ENCODE data around the gene C5orf63.
"Not testable (repeated sequence)": the region's sequence is repeated elsewhere in the genome, so short reads cannot be mapped to it uniquely, and the experiment has no call there.

Gene C5orf63

DNA sequence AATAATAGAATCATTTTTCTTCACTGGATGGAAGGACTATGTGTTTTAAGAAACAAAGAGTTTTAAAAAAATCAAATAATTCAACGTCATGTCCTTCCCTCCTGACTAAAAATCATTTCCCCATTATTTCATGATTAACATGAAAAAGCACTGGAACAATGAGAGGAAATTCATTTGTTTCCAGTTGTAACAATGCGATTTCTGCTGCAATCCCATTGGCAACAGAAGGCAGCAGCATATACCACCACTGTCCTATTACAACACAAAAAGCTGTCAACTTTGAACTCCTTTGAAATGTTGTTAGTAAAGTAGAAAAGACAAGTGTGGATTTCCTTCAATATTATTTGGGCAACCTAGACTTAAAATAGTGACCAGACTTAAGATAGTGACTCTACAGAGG, 3.1 kb downstream of the C5orf63 start:
- no peak for DNase-seq

DNA sequence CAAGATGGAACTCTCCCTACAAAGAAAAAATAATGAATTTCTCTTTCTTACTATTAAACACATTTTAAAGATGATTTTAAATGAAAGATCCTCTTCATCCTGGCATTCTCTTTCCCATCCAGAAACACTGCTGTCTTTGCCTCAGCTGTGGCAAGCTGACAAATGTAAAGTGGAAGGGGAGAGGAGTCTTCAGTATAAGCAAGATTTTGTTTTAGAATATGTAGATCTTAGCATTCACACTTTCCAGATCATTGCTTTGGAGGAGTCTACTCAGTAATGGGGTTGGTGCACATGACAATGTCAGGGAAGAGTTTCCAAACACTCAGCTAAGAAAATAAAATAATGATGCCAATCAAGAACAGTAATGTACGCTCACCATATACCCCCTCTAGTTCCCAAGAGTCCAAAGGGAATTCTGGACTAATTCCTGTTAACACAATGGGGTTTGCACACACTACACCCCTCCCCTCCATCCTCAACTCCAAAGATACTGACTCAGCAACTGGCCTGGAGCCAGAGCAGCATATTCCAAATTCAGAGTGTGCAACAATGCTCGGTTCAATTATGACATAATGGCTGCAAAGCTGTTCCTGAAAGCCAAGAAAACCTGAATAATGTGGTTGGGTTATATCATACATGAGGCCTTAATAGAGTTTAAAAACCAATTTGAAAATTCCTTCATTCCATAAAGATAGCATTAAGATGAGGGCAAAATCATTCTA, 4.6 kb downstream of the C5orf63 start:
- DNase-seq, result no peak

DNA sequence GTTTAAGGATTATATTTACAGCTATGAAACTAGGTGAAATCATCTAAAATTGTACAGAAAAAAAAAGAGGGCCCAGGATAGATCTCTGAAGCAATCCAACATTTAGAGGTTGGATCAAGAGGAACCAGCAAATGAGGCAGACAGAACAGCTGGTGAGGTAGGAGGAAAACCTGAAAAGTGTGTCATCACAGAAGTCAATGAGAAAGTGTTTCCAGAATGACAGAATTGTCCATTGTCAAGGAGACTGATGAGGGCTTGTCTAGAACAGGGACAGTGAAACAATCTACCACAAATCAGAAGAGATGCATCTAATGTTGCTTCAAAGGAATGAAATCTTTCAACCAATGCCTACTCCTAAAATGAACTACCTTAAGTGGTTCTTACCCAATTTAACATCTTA, 6.6 kb downstream of the C5orf63 start:
- DNase-seq, result no peak

DNA sequence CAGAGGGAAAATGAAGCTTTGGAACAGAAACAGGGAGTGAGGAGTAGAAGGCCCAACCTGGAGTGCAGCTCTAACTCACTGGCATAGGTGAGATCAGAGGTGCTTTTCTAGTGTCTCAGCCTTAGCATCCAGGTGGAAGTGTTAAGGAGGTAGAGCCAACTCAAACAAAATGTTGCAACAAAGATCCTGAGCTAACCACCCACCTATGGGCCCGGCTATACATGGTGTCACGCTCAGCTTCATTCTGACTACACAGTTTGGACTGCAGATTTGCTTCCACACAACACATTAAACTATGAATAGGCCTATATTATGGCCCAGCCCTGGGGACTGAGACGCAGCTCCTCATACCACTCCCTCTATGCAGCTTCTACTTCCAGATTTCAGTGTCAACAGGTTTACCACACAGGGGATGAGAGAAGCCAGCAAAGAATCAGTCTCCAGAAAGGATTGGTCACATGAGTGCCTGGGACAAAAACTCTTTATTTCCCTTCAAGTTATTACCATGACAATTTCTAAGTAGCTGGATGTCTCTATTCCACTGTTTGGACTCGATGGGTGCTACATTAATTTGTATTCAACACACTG, 9.0 kb downstream of the C5orf63 start:
- no peak for DNase-seq

DNA sequence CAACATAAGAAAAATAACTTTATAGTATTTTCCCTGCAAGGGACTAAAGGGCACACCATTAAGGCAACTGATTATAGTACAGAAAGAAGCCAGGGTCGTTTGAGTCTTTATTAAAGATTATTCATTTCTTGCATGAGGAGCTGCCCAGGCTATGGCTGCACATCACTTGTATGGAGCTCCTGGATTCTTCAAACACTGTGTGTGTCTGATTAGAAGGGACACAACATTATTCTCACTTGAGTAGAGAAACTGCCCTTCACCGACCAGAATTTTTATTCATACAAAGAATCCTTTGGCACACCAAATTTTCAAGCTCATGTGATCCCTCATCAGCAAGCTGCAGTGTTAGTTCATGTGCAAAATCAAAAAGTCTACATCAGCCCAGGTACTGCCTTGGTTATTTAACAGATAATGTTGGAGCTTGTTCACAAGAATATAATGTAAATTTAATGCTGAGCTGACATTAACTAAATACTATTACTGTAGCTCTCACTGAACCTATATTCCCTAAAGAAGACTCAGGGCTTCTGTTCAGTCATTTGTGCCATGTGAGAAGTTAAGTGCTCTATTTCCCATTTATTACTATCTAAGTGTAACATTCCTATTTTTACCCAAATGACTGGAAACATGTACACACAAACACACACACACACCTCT, 9.9 kb downstream of the C5orf63 start:
- no peak for DNase-seq

DNA sequence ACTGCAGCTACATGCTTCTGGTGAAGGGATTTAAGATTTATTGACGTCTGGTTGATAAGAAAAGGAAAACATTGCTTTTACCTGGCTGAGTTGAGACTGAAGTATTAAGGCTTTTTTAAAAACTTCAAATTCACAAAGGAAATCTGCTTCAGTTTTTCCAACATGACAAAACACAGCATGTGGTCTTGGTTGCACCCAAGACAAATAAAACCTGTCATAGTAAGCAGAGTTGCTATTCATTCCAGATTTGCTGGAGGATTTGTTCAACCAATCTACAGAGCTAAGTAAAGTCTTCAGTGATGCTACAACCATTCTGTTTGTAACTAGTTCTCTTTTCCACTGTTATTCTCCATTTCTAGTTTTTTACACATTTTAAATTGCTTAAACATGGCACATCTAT, 11.3 kb downstream of the C5orf63 start:
- no peak for DNase-seq

DNA sequence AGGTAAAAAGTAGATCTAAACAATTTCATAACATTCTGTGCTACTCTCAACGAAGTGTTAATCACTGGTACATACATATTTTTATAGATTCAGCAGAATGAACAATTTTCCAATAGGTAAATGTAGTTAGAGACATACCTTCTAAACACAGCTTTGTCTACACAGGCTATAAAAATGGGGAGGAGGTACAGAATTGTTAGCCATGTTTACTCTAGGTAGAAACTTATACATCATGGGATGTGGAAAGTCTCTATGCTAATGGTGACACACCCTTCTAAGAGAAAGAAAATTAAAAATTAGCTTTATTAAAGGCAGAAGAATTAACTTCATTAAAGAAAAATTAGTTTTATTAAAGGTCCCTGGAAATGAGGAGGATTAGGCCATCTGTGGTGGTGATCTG, 11.8 kb downstream of the C5orf63 start:
- DNase-seq, result no peak

DNA sequence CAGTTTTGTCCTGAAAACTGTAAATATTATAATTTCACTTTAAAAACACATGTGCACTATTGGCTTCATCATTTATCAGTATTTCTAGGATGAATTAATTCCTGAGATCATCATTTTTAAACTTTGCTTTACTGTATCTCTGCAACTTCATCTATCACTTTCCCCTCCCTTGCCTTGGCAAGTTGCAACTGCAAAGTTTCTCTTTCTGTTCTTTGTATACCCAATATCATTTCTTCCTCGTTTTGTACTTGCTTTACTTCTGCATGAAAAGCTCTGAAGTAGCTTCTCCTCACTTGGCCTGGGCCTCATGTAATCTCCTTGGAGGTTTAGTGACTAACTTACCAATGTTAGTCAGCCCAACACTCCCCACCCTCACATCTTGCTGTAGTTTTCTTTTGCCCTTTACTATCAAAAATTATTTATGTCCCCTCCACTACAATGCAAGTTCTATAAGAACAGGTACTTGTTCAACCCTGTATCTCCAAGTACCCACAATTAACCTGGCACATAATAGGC, 12.8 kb downstream of the C5orf63 start:
- DNase-seq, result no peak

DNA sequence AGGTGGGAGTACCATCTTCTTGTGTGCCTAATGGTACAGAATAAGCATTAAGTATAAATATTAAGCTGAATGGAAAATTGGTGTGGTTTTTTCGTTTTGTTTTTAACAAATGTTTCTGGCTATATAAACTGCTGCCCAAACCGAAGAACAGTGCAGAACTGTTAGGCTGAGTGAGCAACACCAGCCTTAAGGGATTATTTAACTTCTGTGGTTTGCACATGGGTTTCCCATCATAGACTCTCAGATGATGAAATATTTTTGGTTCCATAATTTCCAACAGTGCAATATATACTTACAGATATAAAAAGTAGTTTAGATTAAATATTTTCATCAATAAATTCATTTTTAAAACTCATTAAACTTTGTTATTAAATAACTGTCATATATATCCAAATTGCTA, 16.4 kb downstream of the C5orf63 start:
- DNase-seq, result no peak

DNA sequence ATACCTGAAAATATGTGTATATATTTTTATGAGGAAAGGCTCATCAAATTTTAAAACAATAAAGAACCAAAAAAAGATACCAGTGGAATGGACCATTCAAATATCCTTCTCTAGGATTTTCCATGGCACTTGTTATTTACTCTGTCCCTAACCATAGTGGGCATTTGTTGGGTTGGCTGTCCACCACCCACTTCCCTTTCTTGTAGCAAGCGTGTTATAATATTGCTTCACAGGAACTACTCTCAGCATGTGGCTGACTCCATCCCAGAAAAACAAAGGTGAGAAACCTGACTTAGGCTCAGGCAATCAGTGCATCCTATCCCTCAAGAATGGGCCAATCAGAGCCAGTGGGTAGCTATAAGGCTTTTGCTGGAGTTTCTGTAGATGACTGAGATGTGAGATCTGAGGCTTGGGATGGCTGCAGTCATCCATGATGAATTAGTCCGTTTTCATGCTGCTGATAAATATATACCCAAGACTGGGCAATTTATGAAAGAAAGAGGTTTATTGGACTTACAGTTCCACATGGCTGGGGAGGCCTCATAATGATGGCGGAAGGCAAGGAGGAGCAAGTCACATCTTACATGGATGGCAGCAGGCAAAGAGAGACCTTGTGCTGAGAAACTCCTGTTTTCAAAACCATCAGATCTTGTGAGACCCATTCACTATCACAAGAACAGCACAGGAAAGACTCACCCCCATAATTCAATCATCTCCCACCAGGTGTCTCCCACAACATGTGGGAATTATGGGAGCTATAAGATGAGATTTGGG, 17.2 kb downstream of the C5orf63 start:
- no peak for DNase-seq

DNA sequence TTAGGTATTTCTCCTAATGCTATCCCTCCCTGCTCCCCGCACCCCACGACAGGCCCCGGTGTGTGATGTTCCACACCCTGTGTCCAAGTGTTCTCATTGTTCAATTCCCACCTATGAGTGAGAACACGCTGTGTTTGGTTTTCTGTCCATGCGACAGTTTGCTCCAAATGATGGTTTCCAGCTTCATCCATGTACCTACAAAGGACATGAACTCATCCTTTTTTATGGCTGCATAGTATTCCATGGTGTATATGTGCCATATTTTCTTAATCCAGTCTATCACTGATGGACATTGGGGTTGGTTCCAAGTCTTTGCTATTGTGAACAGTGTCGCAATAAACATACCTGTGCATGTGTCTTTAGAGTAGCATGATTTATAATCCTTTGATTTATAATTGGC, 19.8 kb downstream of the C5orf63 start:
- not testable (repeated sequence) for DNase-seq

DNA sequence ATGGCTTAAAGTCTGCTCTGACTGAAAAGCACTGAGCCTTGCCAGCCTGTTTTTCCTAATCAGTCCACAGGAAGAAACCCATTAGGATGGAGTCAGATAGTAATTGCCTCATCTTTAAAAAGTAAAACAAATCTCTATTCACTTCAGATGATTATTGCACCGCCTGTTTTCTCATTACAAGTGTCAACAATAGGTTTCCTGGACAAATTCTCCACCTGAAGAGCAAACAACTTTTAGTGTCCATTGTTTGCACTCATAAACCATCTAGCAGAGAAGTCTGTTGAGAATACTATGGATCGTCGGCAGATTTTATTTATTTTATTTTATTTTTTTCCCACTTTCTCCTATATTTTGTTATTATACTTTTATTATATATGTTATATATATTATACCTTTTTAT, 20.3 kb downstream of the C5orf63 start:
- DNase-seq, result no peak

DNA sequence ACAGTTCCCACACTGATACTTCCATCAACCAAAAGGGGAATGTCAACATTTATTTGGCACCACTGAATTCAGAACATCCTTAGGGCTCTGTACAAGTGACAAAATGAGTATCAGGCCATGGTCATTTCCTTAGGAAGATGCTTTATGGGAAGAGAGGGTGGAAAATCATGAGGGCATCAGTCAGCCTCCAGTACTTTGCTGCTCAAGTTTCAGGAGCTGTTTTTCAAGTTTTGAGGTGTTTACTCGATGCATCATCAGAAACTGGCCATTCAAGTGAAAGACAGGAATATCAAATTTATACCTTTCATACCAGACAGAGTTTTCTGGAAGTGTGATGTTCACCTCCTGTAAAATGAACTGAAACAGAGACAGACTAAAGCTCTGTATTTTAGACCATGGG, 21.7 kb downstream of the C5orf63 start:
- DNase-seq, result no peak

DNA sequence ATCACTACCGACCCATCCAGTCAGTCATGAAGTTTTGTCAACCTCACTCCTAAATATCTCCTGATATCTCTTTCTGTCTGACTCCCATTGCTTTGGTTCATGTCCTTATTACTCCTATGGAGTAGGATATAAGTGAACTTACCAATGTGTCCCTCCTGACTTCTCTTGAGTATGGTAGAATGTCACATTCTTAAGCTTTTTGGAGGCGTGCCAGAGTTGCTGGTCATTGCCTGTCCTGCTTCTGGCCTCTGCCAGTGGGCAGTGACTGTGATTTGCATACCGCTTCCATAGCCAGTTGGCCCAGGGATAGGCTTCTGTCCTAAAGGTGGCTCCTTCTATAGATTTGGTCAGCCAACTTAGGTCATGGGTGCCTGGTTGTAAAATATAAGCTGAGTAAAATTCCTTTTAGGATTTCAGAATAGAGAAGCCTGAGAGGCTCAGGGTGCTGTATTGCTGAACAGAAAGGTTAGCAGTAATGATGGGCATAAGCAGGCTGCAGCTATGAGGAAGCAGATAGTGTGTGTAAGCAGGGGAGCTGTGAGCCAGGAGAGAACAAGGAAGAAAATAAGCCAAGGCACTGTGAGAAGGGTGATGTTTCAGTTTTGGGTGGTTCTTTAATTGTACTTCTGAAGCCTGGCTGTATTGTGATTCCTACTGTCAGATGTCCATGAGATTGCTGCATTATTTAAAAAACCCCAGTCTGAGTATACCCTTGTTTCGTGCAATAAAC, 26.8 kb downstream of the C5orf63 start:
- no peak for DNase-seq

DNA sequence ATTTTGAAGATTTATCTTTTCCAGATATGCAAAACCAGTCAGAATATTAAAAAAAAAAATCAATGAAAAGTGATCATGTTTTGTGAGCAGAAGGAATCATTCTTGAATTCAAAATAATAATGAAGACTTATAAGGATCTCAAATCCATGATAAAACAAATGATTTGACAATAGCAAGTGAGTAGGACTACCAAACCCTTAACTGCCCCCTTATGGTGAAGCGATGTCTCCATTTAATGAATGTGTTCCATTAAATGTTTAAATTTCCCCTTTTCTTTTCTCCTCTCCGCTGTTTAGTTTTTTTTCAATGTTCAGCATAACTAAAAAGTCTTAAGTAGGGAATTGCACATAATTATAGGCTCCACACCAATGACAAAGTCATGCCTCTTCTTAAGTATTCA, 30.7 kb downstream of the C5orf63 start:
- DNase-seq, result no peak

DNA sequence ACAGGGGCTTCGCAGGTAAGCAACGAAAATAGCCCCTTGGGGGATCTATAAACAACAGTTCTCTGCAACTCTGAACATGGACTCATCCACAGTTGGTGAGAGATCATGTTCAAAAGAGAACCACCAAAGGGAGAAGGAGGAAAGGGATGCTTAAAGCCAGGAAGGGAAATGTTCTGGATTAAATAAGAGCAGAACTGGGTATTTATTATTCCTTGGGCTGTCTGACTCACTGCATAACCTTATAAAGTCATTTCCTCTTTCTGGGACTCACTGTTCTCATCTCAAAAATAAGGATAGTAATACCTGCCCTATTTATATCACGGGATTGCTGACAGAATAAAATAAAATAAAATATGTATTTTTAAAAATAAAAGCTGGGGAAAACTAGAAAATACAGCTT, 31.7 kb downstream of the C5orf63 start:
- DNase-seq, result no peak

DNA sequence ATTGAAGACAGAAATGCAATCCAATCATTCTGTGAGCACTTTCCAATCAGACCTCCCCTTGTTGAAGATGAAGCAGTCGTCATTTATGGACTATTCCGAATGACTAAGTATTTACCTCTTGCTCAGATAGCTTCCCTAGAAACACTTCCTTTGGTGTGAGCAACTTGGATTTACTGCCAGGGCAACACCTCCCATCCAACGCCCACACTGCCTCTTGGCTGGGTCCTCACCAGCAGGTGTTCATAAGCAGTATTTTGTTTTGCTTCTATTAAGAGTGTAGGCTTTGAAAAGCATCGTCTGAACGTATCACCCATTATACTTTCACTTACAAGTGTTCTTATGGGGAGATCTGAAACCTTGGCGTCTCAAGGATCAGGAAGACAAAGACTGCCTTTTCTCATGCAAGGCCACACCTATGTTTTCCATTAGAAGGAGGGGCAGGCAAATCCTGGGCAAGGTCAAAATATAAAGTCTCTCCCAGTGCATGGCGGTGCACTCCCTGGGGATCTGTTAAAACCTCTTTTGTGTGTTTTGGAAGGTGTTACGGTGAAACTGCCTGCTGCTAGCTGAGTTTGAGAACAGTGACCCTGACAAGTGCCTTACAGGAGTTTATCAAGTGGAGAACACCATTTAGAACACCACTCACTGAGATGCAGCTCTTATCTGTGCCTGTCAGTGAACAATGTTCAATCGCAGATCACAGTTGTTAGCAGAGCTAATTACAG, 32.3 kb downstream of the C5orf63 start:
- DNase-seq, result no peak

DNA sequence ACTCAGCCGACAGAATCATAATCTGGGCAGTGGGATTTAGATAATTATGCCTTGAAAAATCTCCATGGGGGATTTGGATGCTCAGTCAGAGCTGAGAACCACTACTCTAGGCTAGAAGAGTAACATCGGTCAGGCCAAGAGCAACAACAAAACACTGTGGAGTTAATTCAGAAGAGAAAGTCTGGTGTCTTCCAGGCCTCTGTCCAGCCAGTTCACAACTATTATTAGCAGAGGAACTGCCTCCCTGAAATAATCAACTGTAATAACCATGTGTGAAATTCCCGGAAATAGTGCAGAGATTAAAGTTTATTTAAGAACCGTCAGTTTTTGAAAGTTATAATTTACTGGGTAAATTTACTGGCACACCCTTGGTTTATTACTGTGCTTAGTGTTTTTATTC, 34.8 kb downstream of the C5orf63 start:
- DNase-seq, result no peak

DNA sequence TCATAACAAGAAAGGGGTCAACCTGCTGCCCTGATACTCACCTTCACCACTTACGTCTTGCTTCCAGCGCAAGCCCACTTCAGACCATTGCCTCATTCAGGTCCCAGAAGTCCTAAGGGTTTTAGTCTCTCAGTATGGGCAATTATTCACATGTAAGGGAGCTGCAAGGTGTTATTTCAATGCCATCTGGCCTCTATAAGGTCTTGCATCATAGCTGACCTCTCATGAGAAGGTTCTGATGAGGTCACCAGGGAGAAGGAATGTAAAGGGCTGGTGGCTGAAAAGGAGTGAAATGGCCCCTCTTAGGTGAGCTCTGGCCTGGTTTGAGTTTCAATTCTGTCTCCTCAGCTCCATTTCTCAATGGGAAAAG, 41.5 kb downstream of the C5orf63 start:
- no peak for DNase-seq

DNA sequence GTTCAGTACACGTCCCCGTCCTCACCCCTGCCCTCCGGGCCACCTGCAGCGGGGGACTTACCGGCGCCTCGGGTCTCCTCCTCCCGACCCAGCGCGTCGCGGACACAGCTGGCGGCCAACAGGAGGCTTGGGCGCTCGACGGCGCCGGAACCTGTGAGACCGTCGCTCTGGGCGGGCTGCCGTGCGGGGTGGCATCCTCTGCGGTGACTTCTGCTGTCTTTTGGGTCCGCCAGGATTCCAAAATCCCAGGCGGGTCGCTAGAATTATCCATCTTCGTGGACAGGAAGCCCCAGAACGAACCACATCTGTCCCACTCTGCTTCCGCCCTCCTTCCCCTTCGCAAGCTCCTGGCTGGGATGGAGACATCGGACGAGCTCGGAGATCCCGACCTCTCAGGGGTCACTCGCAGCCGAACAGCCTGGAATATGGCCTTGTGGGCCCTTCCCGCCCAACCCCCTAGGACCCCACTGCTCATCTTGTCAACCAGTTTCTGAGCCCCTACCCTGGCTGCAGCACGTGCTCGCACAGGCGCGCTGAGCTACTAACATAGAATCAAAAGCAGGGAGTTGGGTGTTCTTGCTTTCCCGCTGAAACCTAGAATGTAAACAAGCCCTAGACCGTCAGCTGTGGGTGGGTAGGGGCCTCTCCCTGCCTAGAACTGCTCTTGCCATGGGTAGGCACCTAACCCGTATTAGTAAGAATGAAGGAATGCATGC, 42.0 kb downstream of the C5orf63 start:
- DNase-seq, result peak; percentile 63
